Stimulated activated effector memory CD8-positive, alpha-beta T cell treated with anti-CD3 and anti-CD28 coated beads, Interleukin-12 subunit alpha, Interleukin-12 subunit beta, amount 100 ng/mL, for 72 hours (primary cell): ENCODE results near the gene ABCB4.
A peak's percentile ranks its signal among the peaks of the same experiment; 100 is the strongest.
"Not testable (repeated sequence)": the region's sequence is repeated elsewhere in the genome, so short reads cannot be mapped to it uniquely, and the experiment has no call there.

Experiments used
- ATAC-seq: fragments of 150-1000 bp; cut with Tn5 transposase; 2 replicates; pipeline ENCODE4 v1.10.0; 2021
- DNase-seq, 2 donors: peaks; one replicate each; pipeline ENCODE4 v3.0.0; 2021 to 2022; ENCODE audit warnings: low spot score in 2 of 2
- H3K27ac Mint-ChIP-seq: one replicate; pipeline ENCODE4 v1.8.0; 2022; ENCODE audit warnings: mild to moderate bottlenecking, mixed read lengths
- H3K36me3 Mint-ChIP-seq: one replicate; pipeline ENCODE4 v1.8.0; 2022; ENCODE audit warnings: mild to moderate bottlenecking, mixed read lengths
- H3K4me1 Mint-ChIP-seq: one replicate; pipeline ENCODE4 v1.8.0; 2022; ENCODE audit warnings: mixed read lengths
- H3K4me3 Mint-ChIP-seq: one replicate; pipeline ENCODE4 v1.8.0; 2022; ENCODE audit warnings: mild to moderate bottlenecking, mixed read lengths
- H3K9me3 Mint-ChIP-seq: one replicate; pipeline ENCODE4 v1.8.0; 2022; ENCODE audit warnings: mixed read lengths

Gene ABCB4

DNA sequence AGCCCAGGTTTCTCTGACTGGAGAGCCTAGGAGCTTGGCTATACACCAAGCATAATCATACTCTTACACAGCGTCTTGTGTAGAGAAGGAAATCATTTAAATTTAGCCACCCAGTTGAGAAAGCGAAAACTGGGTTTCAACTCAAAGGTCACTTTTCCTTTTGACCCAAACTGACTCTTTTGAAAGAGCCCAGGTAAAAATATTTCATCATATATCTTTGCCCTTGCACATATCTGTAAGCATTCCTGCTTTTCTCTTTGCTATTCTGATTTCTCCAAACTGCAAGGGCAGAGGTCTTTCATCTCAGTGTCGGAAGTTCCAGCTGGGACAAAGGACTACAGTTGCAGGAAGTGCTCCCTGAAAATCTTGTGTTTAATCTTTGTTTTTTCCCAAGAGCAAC, 22.0 kb upstream of the ABCB4 start:
- DNase-seq (no peak), ATAC-seq (no peak)
- peaks cover 6% of the 10 kb centered on the region for H3K9me3 Mint-ChIP-seq
- H3K27ac Mint-ChIP-seq, result no peak overlapping the region
- peaks cover 8% of the 10 kb centered on the region for H3K36me3 Mint-ChIP-seq
- H3K4me1 Mint-ChIP-seq, result no peaks in the 10 kb centered on the region
- H3K4me3 Mint-ChIP-seq, result no peak overlapping the region

DNA sequence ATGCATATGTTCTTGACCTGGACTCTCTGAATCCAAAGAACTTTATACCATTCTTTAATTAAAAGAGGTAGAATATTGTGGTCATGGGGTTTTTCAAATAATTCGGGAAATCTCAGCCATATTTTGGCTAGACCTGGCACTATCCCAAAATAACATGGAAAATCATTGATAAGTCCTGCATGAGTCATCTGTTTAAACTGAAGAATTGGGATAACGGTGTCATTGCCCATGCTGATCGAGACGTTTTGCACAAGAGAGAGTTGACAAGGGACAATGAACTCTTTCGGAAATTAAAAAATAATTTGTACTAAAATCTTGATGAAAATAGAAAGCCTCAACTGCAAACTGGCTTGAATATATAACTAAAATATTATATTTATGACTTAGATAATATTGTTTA, 19.9 kb upstream of the ABCB4 start:
- Mint-ChIP-seq H3K9me3 (peaks cover 6% of the 10 kb centered on the region), H3K4me3 (no peak overlapping the region), H3K27ac (no peak overlapping the region), H3K4me1 (no peaks in the 10 kb centered on the region), H3K36me3 (peaks cover 4% of the 10 kb centered on the region)
- ATAC-seq (no peak), DNase-seq (no peak)

DNA sequence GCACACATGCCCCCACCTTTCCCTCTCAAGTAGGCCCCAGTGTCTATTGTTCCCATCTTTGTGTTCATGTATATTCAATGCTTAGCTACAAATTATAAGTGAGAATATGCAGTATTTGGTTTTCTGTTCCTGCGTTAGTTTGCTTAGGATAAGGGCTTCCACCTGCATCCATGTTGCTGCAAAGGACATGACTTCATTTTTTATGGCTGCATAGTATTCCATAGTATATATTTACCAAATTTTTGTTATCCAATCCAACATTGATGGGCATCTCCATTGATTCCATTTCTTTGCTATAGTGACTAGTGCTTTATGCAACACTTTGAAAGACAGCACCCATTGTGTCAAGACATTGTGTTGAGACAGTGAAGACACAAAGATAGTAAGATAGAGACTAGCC, 19.0 kb upstream of the ABCB4 start:
- ATAC-seq, result no peak
- H3K27ac Mint-ChIP-seq, result no peak overlapping the region
- H3K4me3 Mint-ChIP-seq, result no peak overlapping the region
- peaks cover 6% of the 10 kb centered on the region for H3K9me3 Mint-ChIP-seq
- H3K36me3 Mint-ChIP-seq, result no peaks in the 10 kb centered on the region
- H3K4me1 Mint-ChIP-seq, result no peaks in the 10 kb centered on the region
- DNase-seq, result no peak

DNA sequence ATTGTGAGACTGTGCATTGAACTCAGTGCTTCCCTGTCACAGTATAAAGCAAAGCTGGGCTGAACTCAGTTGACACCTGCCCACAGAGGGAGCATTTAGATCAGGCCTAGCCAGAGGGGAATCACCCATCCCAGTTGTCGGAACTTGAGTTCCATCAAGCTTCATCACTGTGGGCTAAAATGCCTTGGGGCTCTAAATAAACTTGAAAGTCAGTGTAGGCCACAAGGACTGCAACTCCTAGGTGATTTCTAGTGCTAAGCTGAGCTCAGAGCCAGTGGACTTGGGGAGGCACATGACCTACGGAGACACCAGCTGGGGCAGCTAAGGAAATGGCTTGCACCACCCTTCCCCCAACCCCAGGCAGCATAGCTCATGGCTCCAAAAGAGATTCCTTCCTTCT, 7.7 kb upstream of the ABCB4 start:
- H3K4me1 Mint-ChIP-seq, result no peaks in the 10 kb centered on the region
- H3K9me3 Mint-ChIP-seq, result no peaks in the 10 kb centered on the region
- no peak for ATAC-seq
- H3K27ac Mint-ChIP-seq, result no peak overlapping the region
- no peaks in the 10 kb centered on the region for H3K36me3 Mint-ChIP-seq
- no peak overlapping the region for H3K4me3 Mint-ChIP-seq
- DNase-seq, result no peak

DNA sequence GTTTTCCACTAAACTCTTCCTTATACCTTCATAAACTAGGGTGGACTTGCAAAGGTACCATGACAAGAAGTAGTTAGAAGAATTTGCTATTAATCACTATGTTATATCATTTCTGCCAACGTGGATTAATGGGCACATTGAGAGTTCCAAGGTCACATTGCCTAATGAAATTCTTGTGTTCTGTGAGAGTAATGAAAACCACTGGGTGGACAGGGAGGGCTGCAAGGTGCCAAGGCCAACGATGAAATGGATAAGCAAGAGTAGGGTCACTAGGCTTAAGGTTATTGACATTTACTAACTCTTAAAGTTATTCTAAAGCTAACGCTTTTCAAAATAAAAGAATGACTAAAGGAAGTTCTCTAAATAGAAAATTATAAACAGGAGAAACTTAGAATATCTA, 6.6 kb upstream of the ABCB4 start:
- Mint-ChIP-seq H3K9me3 (no peaks in the 10 kb centered on the region), H3K4me1 (no peaks in the 10 kb centered on the region), H3K27ac (no peak overlapping the region), H3K36me3 (no peaks in the 10 kb centered on the region), H3K4me3 (no peak overlapping the region)
- DNase-seq, result no peak
- no peak for ATAC-seq

DNA sequence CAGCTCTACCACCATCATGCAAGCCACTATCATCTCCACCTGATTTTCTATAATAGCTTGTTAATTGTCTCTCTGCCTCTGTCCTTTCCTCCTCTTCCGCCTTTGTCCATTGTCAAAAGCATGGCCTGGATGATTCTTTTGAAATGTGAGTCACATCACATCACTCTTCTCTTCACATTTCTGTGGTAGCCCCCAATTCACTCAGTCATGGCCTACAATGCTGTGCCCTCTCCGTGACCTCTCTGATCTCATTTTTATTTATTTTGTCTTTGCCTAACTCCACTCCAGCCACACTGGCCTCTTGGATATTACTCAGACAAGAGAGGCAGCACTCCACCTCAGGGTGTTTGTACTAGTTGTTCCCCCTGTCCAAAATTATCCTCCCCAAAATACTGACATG, 4.9 kb upstream of the ABCB4 start:
- no peak for DNase-seq
- ATAC-seq, result peak; percentile 29
- no peaks in the 10 kb centered on the region for H3K4me1 Mint-ChIP-seq

DNA sequence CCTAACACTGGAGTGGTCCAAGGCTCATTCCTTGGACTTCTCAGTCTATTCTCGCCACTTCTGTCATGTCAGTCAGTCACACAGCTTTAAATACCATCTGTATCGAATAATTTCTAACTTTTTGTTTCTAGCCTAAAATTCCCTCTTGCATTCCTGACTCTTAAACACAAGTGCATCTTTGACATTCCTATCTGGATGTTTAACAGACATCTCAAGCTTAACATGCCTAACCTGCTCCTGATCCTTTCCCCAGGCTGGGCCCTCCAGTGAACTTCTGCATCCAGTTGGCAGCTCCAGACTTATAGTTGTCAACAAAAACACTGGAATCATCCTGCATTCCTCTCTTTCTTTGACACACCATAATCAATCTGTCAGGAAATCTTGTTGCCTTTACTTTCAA, 4.5 kb upstream of the ABCB4 start:
- ATAC-seq (no peak), DNase-seq (no peak)
- Mint-ChIP-seq H3K4me3 (no peak overlapping the region), H3K4me1 (peaks cover under 1% of the 10 kb centered on the region), H3K27ac (no peak overlapping the region), H3K36me3 (no peaks in the 10 kb centered on the region), H3K9me3 (no peaks in the 10 kb centered on the region)

More for the DNA sequence above, 4.9 kb upstream of the ABCB4 start:
- Mint-ChIP-seq H3K4me3 (no peak overlapping the region), H3K27ac (no peak overlapping the region), H3K36me3 (no peaks in the 10 kb centered on the region), H3K9me3 (no peaks in the 10 kb centered on the region)

DNA sequence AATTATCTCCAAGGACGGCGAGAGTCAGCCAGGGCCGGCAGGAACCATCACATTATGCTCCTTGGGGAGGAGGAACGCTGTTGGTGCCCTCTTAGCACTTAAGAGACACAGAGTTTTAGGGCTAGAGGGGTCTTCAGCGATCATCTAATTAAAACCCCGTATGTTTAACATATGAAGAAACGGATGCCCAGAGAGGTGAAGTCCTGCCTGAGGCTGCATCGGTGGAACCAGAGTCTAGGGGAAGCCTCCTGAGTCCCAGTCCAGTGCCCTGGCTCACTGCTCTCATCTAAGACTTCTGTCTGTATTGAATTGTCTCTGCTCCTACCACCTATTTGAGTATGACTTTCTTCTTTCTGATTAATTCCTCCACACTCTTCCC, 688 bp upstream of the ABCB4 start:
- peak overlapping the region; percentile 24 for H3K4me3 Mint-ChIP-seq
- no peaks in the 10 kb centered on the region for H3K36me3 Mint-ChIP-seq
- H3K9me3 Mint-ChIP-seq, result no peaks in the 10 kb centered on the region
- ATAC-seq (no peak), DNase-seq (no peak)
- H3K4me1 Mint-ChIP-seq, result peaks cover 12% of the 10 kb centered on the region
- no peak overlapping the region for H3K27ac Mint-ChIP-seq

DNA sequence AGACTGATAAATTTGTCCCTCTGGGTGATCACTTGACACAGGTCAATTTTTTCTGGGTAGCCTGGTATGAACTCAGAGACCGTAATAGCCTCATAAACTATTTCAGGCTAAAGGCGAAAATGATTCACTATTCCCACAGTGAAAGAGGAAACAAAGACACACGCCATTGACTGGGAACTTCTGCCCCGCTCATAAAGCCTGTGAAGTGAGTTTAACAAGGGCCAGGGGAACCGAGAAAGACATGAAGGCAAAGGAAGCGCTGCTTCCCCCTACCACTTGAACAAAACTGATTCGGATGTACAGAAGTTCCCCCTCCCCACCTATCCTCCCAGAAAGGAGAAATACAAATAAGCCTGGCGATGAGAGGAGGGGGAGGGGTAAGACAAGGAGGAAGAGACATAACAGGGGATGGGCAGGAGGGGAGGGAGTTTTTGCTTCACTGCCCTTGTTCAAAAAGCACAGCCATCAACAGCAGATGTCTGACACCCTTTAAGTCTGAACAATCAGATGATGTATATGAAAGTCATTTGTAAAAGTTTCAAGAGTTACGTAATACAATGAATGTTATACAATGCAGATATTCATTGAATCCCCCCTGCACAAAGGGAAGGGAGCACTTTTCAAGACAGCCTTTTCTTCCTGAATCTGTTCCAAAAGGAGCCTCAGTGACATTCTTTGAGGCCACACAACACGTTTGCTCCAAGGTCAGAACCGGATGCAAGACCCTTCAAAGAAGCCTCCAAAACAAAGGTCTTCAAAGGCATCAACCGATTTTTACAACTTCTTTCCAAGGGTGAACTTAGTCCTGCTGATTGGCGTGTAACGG, 734 bp downstream of the ABCB4 start:
- peak overlapping the region; percentile 36 for H3K27ac Mint-ChIP-seq
- no peaks in the 10 kb centered on the region for H3K36me3 Mint-ChIP-seq
- H3K9me3 Mint-ChIP-seq, result no peaks in the 10 kb centered on the region
- peaks cover 12% of the 10 kb centered on the region for H3K4me1 Mint-ChIP-seq
- DNase-seq (no peak), ATAC-seq (peak; percentile 65)
- H3K4me3 Mint-ChIP-seq, result peak overlapping the region; percentile 66

DNA sequence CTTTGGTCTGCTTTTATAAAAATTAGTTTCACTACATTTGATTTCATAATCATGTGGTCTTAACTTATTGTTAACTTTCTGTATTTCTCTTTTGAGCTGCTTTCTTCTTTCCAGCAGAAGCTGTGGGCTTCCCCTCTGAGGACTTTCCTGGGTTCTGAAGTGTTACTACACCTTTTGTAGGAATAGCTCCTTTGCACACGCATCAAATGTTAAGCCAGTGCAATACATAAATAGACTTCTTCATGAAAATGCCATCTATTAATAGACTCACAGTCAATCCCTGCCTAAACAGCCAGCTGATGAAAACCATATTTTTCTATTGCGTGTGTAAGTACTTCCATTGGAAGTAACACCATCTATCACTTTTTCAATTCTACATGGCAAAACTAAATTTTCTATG, 1.5 kb downstream of the ABCB4 start:
- no peaks in the 10 kb centered on the region for H3K36me3 Mint-ChIP-seq
- no peak overlapping the region for H3K27ac Mint-ChIP-seq
- peaks cover 12% of the 10 kb centered on the region for H3K4me1 Mint-ChIP-seq
- no peaks in the 10 kb centered on the region for H3K9me3 Mint-ChIP-seq
- DNase-seq (no peak), ATAC-seq (no peak)
- peak overlapping the region; percentile 66 for H3K4me3 Mint-ChIP-seq

DNA sequence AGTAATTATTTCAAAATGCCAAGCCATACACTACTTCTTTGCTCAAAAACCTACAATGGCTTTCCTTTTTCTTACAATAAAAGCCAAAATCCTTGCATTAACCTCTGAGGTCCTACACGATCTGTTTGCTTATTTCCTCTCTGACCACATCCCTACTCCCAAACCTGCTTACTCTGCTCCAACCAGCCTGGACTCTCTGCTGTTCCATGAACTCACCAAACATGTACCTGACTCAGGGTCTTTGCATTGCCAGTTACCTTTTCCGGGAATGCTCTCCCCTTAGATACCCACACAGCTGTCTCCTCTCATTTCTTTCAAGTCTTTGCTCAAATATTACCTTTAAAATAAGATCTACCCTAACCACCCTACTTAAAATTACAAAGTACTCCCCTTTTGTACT, 2.3 kb downstream of the ABCB4 start:
- Mint-ChIP-seq H3K4me3 (no peak overlapping the region), H3K36me3 (no peaks in the 10 kb centered on the region), H3K4me1 (peaks cover 12% of the 10 kb centered on the region), H3K9me3 (no peaks in the 10 kb centered on the region), H3K27ac (no peak overlapping the region)
- ATAC-seq, result no peak
- DNase-seq, result no peak

DNA sequence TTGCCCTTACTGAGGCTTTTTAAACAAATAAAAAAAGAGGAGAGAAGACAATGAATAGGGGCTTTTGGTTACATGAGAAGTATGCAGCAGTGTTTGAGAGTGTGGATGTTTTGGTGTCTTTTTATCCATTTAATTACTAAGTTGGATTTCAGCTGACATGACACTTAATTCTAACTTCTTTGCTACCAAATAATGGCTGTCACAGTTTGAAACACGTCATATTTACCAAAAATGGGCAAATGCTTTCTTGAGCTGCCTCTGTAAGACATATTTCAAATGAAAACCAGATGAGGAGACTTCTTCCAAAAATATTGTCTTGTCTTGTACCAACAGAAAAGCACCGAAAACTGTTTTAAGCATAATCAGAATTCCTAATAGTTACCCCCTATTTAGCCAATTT, 4.0 kb downstream of the ABCB4 start:
- Mint-ChIP-seq H3K4me3 (no peak overlapping the region), H3K36me3 (no peaks in the 10 kb centered on the region), H3K27ac (no peak overlapping the region), H3K9me3 (peaks cover 3% of the 10 kb centered on the region), H3K4me1 (peaks cover 12% of the 10 kb centered on the region)
- DNase-seq (no peak), ATAC-seq (no peak)

DNA sequence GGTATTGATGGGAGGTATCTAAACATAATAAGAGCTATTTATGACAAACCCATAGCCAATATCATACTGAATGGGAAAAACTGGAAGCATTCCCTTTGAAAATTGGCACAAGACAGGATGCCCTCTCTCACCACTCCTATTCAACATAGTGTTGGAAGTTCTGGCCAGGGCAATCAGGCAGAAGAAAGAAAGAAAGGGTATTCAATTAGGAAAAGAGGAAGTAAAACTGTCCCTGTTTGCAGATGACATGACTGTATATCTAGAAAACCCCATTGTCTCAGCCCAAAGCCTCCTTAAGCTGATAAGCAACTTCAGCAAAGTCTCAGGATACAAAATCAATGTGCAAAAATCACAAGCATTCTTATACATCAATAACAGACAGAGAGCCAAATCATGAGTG, 6.3 kb downstream of the ABCB4 start:
- not testable (repeated sequence) for DNase-seq, H3K27ac Mint-ChIP-seq, H3K4me1 Mint-ChIP-seq, H3K9me3 Mint-ChIP-seq, H3K36me3 Mint-ChIP-seq, ATAC-seq, H3K4me3 Mint-ChIP-seq

DNA sequence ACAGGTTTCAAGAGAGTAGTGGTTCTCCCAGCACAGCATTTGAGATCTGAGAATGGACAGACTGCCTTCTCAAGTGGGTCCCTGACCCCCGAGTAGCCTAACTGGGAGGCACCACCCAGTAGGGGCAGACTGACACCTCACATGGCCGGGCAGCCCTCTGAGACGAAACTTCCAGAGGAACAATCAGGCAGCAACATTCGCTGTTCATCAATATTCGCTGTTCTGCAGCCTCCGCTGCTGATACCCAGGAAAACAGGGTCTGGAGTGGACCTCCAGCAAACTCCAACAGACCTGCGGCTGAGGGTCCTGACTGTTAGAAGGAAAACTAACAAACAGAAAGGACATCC, 10.0 kb downstream of the ABCB4 start:
- not testable (repeated sequence) for H3K27ac Mint-ChIP-seq, H3K4me3 Mint-ChIP-seq, H3K36me3 Mint-ChIP-seq, ATAC-seq, H3K4me1 Mint-ChIP-seq, H3K9me3 Mint-ChIP-seq, DNase-seq

DNA sequence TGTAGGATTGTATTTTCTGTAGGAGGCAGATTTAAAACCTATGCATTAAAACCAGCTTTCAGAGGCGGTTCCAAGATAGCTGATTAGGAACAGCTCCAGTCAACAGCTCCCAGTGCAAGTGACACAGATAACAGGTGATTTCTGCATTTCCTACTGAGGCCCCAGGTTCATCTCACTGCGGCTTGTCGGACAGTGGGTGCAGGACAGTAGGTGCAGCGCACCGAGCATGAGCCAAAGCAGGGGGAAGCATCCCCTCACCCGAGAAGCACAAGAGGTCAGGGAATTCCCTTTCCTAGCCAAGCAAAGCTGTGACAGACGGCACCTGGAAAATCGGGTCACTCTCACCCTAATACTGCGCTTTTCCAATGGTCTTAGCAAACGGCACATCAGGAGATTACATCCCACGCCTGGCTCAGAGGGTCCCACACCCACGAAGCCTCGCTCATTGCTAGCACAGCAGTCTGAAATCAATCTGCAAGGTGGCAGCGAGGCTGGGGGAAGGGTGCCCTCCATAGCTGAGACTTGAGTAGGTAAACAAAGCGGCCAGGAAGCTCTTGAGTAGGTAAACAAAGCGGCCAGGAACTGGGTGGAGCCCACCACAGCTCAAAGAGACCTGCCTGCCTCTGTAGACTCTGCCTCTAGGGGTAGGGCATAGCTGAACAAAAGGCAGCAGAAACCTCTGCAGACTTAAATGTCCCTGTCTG, 10.5 kb downstream of the ABCB4 start:
- H3K36me3 Mint-ChIP-seq, ATAC-seq, H3K9me3 Mint-ChIP-seq, H3K4me3 Mint-ChIP-seq, H3K27ac Mint-ChIP-seq, DNase-seq, H3K4me1 Mint-ChIP-seq: not testable (repeated sequence)

DNA sequence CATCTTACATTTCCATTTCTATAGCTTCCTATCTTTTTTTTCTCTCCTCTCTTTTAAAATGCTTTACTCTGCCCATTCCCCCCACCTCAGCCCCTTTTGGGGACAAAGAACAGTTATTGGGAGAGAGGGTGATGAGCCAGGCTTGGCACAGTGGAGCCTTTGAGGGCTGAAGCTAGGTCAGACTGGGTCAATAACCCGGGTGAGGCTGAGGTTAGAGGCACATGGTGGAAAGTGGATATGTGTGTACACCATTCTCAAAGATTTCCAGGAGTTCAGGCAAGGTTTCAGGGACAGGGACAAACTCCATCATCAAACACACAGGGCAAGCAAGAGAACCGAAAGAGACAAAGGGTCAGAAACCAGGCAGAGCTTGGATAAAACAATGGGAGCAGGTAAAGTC, 11.5 kb downstream of the ABCB4 start:
- H3K36me3 Mint-ChIP-seq, result no peaks in the 10 kb centered on the region
- H3K9me3 Mint-ChIP-seq, result peaks cover 3% of the 10 kb centered on the region
- ATAC-seq, result no peak
- no peak overlapping the region for H3K4me3 Mint-ChIP-seq
- H3K4me1 Mint-ChIP-seq, result no peaks in the 10 kb centered on the region
- no peak for DNase-seq
- H3K27ac Mint-ChIP-seq, result no peak overlapping the region
